Tibial nerve (tissue), 3 donors: ENCODE results near the gene ISG20.

ENCODE experiments used
- CTCF ChIP-seq, 5 experiments: fragments of 200-600 bp in 3 of 5; fragments of 450-650 bp in 2 of 5; sonication (generic) in 3 of 5; IDR thresholded peaks; one replicate each; pipeline ENCODE4 v1.5.1; 2016 to 2019; ENCODE audit warnings: antibody characterized with exemption in 5 of 5, mild to moderate bottlenecking in 3 of 5, moderate library complexity in 2 of 5
- POLR2A ChIP-seq, 2 donors: fragments of 450-650 bp; IDR thresholded peaks; one replicate each; pipeline ENCODE4 v1.6.1; 2017; ENCODE audit warnings: antibody characterized with exemption in 2 of 2, mild to moderate bottlenecking in 2 of 2, moderate library complexity in 2 of 2

- TF ChIP-seq POLR2A (IDR thresholded peaks at IDR 0.05) (no peak), CTCF (IDR thresholded peaks at IDR 0.05) (no peak)
These were observed 61.0 kb downstream of the ISG20 start for GRCh38 chr15:88699861-88700260.
